Germinal center (tissue), 1 donor: ENCODE measurements around the gene TXNL4A.
"Not testable (repeated sequence)": the region's sequence is repeated elsewhere in the genome, so short reads cannot be mapped to it uniquely, and the experiment has no call there.

Experiments
- DNase-seq: peaks from one replicate; pipeline ENCODE4 v3.0.0; 2012; ENCODE audit warnings: mixed read lengths, low spot score

TXNL4A gene

DNA sequence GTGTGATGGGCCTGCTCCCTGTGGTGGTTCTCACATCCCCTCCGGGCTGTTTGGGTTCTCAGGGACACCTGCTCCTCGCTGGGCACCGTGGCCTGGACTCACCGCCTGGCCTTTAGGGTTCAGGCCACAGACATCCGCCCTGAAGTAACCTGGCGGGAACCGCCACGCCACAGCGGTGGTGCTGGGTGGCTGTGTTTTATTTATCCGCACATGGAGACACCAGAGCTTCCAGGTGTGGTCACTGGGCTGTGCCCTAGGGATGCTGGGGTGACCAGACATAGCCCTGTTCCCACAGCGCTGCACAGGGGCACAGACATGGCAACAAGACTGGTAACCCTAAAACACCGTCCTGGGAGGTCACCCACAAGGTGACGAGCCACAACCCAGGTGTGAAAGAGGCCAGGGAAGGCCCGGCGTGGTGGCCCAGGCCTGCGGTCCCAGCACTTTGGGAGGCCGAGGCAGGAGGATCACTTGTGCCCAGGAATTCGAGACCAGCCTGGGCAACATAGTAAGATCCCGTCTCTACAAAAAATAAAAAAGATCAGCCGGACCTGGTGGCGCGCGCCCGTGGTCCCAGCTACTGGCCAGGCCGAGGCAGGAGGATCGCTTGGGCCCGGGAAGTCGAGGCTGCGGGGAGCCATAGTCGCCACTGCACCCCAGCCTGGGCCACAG is 24.6 kb downstream of the TXNL4A start:
- no peak for DNase-seq

DNA sequence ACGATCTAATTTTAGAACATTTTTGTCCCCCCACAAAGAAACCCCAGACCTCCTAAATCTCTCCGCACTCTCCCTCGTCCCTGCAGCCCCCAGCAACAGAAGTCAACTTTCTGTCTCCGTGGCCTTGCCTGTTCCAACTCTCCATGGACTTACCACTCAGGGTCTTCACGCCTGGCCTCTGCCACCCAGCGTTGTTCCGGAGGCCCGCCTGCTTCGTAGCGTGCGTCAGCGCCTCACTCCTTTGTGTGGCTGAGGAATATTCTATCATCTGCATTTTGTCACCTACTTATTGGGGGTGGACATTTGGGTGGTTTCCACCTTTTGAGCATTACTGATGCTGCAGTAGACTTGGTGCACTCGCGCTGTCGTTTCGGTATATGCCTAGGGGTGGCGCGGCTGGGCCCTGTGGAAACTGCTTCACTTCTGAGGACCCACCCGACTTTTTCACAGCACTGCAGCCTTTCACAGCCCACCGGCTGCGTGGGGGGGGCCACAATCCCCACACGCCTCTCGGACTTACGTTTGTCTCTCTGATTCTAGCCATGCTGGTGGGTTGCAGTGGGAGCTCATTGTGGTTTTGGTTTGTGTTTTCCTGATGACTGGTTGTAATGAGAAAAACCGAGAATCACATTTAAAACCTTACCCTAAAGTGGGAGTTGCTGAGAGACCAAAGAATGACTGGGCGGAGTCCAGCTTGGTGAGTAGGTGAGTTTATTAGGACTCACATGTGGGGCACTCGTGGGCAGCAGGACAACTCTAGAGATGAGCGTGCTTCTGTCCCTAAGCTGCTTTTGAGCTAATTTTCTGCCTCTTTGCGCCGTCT is 25.3 kb downstream of the TXNL4A start:
- peak; percentile 51 for DNase-seq

- no peak for DNase-seq
These were observed 26.1 kb downstream of the TXNL4A start for GRCh38 chr18:79962311-79962710.

GRCh38 chr18:79961527-79962291 is 26.7 kb downstream of the TXNL4A start:
- no peak for DNase-seq

DNA sequence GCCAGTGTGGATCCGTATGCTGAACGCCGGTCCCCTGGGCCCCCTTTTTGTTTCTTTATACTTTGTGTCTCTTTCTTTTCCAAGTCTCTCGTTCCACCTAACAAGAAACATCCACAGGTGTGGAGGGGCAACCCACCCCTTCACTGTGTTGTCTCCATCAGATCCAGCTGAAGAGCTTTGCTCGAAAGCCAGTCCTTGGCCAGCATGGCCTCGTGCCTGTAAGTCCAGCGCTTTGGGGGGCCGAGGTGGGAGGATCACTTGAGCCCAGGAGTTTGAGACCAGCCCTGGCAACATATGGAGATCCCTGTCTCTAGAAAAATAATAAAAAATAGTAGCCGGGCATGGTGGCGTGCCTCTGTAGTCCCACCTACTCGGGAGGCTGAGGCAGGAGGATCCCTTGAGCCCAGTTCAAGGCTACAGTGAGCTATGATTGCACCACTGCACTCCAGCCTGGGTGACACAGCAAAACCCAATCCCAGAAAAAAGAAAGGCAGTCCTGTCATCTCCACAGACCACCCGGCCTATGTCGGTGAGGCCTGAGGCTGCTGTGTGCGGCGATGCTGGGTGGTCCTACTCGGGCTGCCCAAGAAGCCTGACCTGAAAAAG is 27.3 kb downstream of the TXNL4A start:
- DNase-seq, result no peak

GRCh38 chr18:79960161-79960801 is 28.1 kb downstream of the TXNL4A start:
- DNase-seq, result not testable (repeated sequence)

GRCh38 chr18:79958981-79959380 is 29.4 kb downstream of the TXNL4A start:
- DNase-seq, result no peak

GRCh38 chr18:79956276-79956675 is 32.1 kb downstream of the TXNL4A start:
- DNase-seq, result no peak

- DNase-seq, result no peak
These were observed 32.9 kb downstream of the TXNL4A start for GRCh38 chr18:79955302-79956075.

DNA sequence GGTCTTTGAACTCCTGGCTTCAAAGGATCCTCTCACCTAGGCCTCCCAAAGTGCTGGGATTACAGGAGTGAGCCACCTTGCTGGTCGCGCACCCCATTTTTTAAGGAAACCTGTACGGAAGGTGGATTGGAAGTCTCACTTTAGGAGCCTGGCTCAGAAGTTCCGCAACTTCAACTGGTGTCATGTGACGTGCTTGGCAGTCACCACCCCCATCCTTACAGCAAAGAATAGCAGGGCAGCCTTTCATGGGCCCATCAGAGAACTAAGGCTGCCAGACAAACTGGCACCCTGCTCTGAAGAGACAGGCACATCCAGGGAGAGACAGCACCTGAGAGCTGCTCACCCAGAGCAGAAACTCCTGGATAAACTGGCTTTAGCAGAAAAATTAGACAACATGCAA is 33.6 kb downstream of the TXNL4A start:
- DNase-seq, result no peak

DNA sequence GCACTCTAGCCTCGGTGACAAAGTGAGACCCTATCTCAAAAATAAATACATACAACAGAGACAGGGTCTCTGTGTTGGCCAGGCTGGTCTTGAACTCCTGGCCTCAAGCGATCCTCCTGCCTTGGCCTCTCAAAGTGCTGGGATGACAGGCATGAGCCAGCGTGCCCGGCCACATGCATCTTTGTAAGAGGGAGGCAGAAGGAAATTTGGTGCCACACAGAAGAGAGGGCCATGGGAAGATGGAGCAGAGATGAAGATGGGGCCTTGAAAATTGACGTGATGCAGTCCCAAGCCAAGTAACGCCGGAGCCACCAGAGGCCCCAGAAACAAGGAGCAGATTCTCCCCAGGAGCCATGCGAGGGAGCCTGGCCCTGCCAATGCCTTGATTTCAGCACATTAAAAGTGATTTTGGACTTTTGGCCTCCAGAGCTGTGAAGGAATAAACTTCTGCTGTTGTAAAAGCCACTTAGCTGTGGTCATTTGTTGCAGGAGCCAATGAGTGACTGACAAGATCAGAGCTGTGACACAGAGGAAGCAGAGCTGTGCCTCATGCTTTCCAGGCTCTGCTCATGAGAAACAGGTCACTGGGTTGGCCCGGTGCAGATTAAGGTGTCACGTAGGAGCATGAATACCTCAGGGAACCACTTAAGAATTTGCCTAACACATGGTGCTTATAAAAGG is 34.3 kb downstream of the TXNL4A start:
- DNase-seq, result no peak

DNA sequence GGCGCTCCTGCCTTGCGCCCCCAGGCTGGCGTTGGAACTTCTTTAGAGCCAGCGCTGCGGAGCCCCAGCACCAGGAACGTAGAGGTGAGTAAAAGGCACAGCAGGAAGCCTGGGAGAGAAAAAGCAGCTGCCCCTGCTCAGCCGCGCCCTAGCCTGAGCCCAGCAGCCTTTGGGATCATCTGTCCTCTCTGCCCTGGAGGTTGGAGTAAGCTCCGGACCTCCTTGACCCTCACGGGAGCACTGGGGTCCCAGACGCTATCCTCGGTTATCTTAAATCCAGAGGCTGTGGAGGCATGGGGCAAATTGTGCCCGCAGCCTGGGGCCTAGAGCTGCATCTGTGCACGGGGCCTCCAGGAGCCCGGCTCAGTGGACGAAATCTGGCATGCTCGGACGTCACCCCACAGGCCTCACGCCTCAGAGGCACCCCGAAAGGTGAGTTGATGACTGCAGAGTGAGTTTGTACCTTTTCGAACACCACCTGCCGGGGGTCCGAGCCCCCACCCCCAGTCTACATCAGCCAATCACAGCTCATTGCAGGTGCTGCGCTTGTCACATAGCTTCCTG is 35.3 kb downstream of the TXNL4A start:
- no peak for DNase-seq

- no peak for DNase-seq
These were observed 35.8 kb downstream of the TXNL4A start for GRCh38 chr18:79952456-79952995.

- peak; percentile 90 for DNase-seq
These were observed 36.6 kb downstream of the TXNL4A start, which contains the start of gene SLC66A2 for GRCh38 chr18:79951545-79952455. TSS of gene SLC66A2 (minus strand) at chr18:79951653. CDS start at chr18:79950926, 727 bp downstream.

- DNase-seq, result peak; percentile 68
These were observed 37.6 kb downstream of the TXNL4A start for GRCh38 chr18:79950515-79951341.

DNA sequence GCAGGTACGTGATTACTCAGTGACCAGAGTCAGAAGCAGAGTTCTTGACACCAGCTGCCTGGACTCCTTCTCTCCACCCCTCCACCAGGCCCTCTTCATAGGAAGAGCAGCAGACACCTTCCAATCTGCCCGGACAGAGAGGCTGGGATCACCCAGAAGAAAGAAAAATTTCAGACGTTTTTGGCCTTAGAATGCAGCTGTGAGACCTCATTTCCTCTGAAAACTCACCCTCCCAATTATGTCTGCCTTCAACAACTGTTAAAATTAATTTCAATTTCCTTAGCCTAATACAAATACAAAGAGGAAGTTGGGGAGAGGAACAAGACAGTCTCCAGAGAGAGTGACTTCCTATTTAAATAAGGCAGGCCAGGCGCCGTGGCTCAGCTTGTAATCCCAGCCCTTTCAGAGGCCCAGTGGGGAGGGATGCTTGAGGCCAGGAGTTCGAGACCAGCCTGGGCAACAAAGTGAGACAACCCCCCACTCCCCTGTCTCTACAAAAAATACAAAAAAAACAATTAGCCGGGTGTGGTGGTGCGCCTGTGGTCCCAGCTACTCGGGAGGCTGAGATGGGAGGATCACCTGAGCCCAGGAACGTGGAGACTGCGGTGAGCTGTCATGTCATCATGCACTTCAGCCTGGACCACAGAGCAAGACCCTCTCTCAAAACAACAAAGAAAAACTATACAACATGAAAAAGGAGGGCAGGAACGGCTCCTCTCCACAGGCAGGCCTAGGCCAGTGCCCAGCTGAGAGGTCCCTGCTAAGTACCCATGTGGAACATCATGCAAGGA is 38.5 kb downstream of the TXNL4A start:
- peak; percentile 68 for DNase-seq
